B cell (primary cell): Measurements from ENCODE around the gene CHCHD3. TPM values are rescaled to one million over a fixed set of nuclear protein-coding genes. Genes with fewer than 3 reads are reported as not detected.

Experiments used
- ATAC-seq: fragments of 200-7000 bp; cut with Tn5 transposase; one replicate; pipeline ENCODE4 v1.10.0; 2021; ENCODE audit warnings: low read depth, mild to moderate bottlenecking, moderate number of reproducible peaks, moderate library complexity
- CTCF ChIA-PET: fragments of 350-600 bp; sonication (Branson Sonifier 250); formaldehyde crosslinking; loops from one replicate; lab custom pipeline; 2021; ENCODE audit warnings: antibody characterized with exemption, inconsistent platforms; lab: Charles Lee
- POLR2A ChIA-PET: fragments of 350-600 bp; sonication (Branson Sonifier 250); formaldehyde crosslinking; loops from one replicate; lab custom pipeline; 2021; ENCODE audit warnings: antibody characterized with exemption; lab: Charles Lee
- DNase-seq: peaks from one replicate; pipeline ENCODE4 v3.0.0; 2013
- H2AFZ ChIP-seq: 2 replicates; pipeline ENCODE4 v1.6.1; 2012; ENCODE audit warnings: mild to moderate bottlenecking, low read depth, low read length; ENCODE audit not compliant: insufficient read depth, poor library complexity, severe bottlenecking
- H3K27ac ChIP-seq, 2 donors: 1 replicate in 1 of 2; 2 replicates in 1 of 2; pipeline ENCODE4 v1.5.1; 2012 to 2013; ENCODE audit warnings: low read length in 2 of 2, mild to moderate bottlenecking in 2 of 2, moderate library complexity in 1 of 2
- H3K27me3 ChIP-seq, 4 experiments: fragments of 200-600 bp in 1 of 4; sonication (generic) in 1 of 4; replicated peaks in 1 of 4; 1 replicate in 2 of 4; 2 replicates in 2 of 4; pipeline versions ENCODE4 v1.6.1 to v1.7.0; 2013 to 2016; ENCODE audit warnings: low read length in 3 of 4, mild to moderate bottlenecking in 2 of 4, mixed read lengths in 1 of 4, moderate library complexity in 1 of 4; ENCODE audit not compliant: insufficient read depth in 4 of 4, control insufficient read depth in 3 of 4; ENCODE audit errors: control extremely low read depth in 1 of 4
- H3K36me3 ChIP-seq, 2 experiments: replicated peaks in 1 of 2; 1 replicate in 1 of 2; 2 replicates in 1 of 2; pipeline versions ENCODE4 v1.6.1 to v1.7.1; 2013; ENCODE audit warnings: low read length in 1 of 2; ENCODE audit not compliant: insufficient read depth in 2 of 2, control insufficient read depth in 1 of 2; ENCODE audit errors: control extremely low read depth in 1 of 2, extremely low read depth in 1 of 2
- H3K4me1 ChIP-seq, 2 donors: fragments of 200-600 bp in 1 of 2; sonication (generic) in 1 of 2; 1 replicate in 1 of 2; 2 replicates in 1 of 2; pipeline versions ENCODE4 v1.5.1 to v1.6.1; 2013 to 2017; ENCODE audit warnings: low read length in 2 of 2; ENCODE audit not compliant: control insufficient read depth in 2 of 2, insufficient read depth in 2 of 2
- H3K4me2 ChIP-seq: replicated peaks from 2 replicates; pipeline ENCODE3; 2012; ENCODE audit warnings: mild to moderate bottlenecking, low read depth, low read length; ENCODE audit not compliant: poor library complexity, severe bottlenecking
- H3K4me3 ChIP-seq, 5 experiments: fragments of 200-600 bp in 1 of 5; sonication (generic) in 1 of 5; 1 replicate in 3 of 5; 2 replicates in 2 of 5; pipeline versions ENCODE4 v1.5.1 to v1.7.0; 2011 to 2016; ENCODE audit warnings: low read length in 4 of 5, mild to moderate bottlenecking in 4 of 5, low read depth in 2 of 5, control low read depth in 1 of 5, moderate library complexity in 1 of 5; ENCODE audit not compliant: insufficient read depth in 1 of 5; ENCODE audit errors: control extremely low read depth in 1 of 5, extremely low read depth in 1 of 5
- H3K79me2 ChIP-seq: fragments of 200-600 bp; sonication (generic); one replicate; pipeline ENCODE4 v1.6.0; 2016; ENCODE audit warnings: low read length; ENCODE audit not compliant: control insufficient read depth, insufficient read depth
- H3K9ac ChIP-seq: fragments of 200-600 bp; sonication (generic); 2 replicates; pipeline ENCODE4 v1.6.1; 2017; ENCODE audit warnings: mild to moderate bottlenecking, low read length, moderate library complexity
- H3K9me3 ChIP-seq, 3 donors: one replicate each; pipeline versions ENCODE4 v1.6.1 to v1.7.1; 2013; ENCODE audit warnings: low read length in 2 of 3; ENCODE audit not compliant: control insufficient read depth in 2 of 3, insufficient read depth in 1 of 3; ENCODE audit errors: control extremely low read depth in 1 of 3
- H4K20me1 ChIP-seq: 2 replicates; pipeline ENCODE4 v1.6.0; 2012; ENCODE audit warnings: mild to moderate bottlenecking, low read length; ENCODE audit not compliant: insufficient read depth, control insufficient read depth, poor library complexity, severe bottlenecking
- H3K27ac Mint-ChIP-seq: one replicate; pipeline ENCODE4 v1.8.0; 2021; ENCODE audit warnings: mixed read lengths
- H3K27me3 Mint-ChIP-seq: one replicate; pipeline ENCODE4 v1.8.0; 2021; ENCODE audit warnings: mixed read lengths
- H3K4me1 Mint-ChIP-seq: one replicate; pipeline ENCODE4 v1.8.0; 2021; ENCODE audit warnings: mixed read lengths
- H3K4me3 Mint-ChIP-seq: one replicate; pipeline ENCODE4 v1.8.0; 2021; ENCODE audit warnings: mixed read lengths
- H3K9me3 Mint-ChIP-seq: one replicate; pipeline ENCODE4 v1.8.0; 2022; ENCODE audit warnings: mixed read lengths; ENCODE audit not compliant: insufficient read depth
- CTCF ChIP-seq: fragments of 200-600 bp; IDR thresholded peaks from one replicate; pipeline ENCODE4 v1.8.0; 2022; ENCODE audit warnings: antibody characterized with exemption, mild to moderate bottlenecking
- EZH2 ChIP-seq: IDR thresholded peaks from 2 replicates; pipeline ENCODE4 v1.6.1; 2012; ENCODE audit warnings: borderline replicate concordance, low read depth, mild to moderate bottlenecking, moderate library complexity, low read length; ENCODE audit not compliant: insufficient read depth, poor library complexity, severe bottlenecking
- WGBS: methylation state at CpG from one replicate; pipeline ENCODE4 v1.1.5; 2013; ENCODE audit warnings: missing lambda C conversion rate; ENCODE audit not compliant: insufficient coverage; 5-methylcytosine and 5-hydroxymethylcytosine counted together
- intact Hi-C: fragments of 100-400 bp; cut with micrococcal nuclease; formaldehyde crosslinking; loops from one replicate; pipeline ENCODE4 v1.10.0; 2022
- polyA plus RNA-seq: library from polyadenylated mRNA; depleted of rRNA; stranded (reverse); fragments of >200 nt; gene quantifications from 2 replicates; pipeline ENCODE4 v1.2.3, GENCODE V29; 2012
- total RNA-seq, 2 donors: library from RNA; stranded (reverse); fragments of 120-200 nt in 1 of 2; gene quantifications; 1 replicate in 1 of 2; 2 replicates in 1 of 2; pipeline versions ENCODE4 v1.2.3 to v1.2.4, GENCODE V29; 2013 to 2022

The CHCHD3 gene
- total and polyA plus RNA-seq, 2 donors (not counting 1 experiment from before 2014, with no cell fraction given) = 20.1 to 38.4 TPM

DNA sequence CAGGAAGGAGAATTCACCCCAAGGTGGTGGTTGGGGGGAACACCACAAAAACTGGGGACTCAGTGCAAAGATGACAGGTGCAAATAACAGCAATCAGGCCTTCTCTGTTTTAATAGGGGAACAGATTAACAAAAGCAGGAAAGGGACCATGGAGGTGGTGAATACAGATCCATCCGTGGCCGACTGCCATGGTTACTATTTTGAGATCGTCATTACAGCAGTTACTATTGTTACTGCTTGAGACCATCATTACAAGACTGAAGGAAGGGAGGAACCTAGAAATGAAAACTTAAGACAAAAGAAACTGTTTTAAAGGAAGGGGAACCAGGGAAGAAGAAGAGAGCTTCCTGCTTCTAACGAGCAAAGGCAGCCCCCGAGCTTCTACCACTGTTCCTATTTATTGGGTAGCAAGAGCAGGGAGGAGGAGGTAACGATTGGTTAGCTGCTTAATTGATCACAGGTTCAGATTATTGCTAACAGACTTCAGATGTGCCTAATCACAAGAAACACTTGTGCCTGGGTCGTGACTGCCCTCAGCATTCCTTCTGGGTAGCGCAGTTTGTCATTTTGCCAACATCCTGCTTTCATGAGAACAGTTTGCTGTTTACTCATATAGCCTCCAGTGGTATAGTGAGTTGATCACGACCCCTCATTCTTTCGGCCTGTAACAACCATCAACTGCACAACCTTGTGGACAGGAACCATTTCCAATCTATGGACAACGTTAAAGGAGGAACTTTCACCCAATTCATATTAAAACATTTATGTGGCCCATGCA lies 216.3 kb downstream of the CHCHD3 start:
- 96% methylated on average over 7 of the region's 11 CpGs for WGBS
- peaks cover 8 to 9% of the 10 kb centered on the region in 2 donors for H3K4me1 ChIP-seq
- no peak for DNase-seq
- no peaks in the 10 kb centered on the region for H3K79me2 ChIP-seq
- no peak for TF ChIP-seq CTCF
- TF ChIP-seq EZH2 = no peak
- Mint-ChIP-seq H3K27ac (no peak overlapping the region), H3K27me3 (no peaks in the 10 kb centered on the region), H3K9me3 (peaks cover 5% of the 10 kb centered on the region), H3K4me1 (peaks cover 18% of the 10 kb centered on the region), H3K4me3 (no peak overlapping the region)
- H3K4me3 ChIP-seq = no peak overlapping the region
- intact Hi-C loops = no loop called here
- ATAC-seq = no peak
- no peaks in the 10 kb centered on the region for H4K20me1 ChIP-seq
- no peak overlapping the region for H2AFZ ChIP-seq
- H3K4me2 ChIP-seq = no peak overlapping the region
- peaks cover 0 to 2% (median 0%) of the 10 kb centered on the region in 3 donors for H3K9me3 ChIP-seq
- no peaks in the 10 kb centered on the region for H3K27me3 ChIP-seq
- POLR2A ChIA-PET = no interaction called here
- H3K36me3 ChIP-seq = peaks cover 4 to 6% of the 10 kb centered on the region in 2 experiments
- no peak overlapping the region for H3K27ac ChIP-seq
- CTCF ChIA-PET = no interaction called here
- H3K9ac ChIP-seq = no peak overlapping the region

- intact Hi-C loops = no loop called here
- WGBS = 100% methylated on average over 1 of the region's 4 CpGs
- H3K27me3 ChIP-seq = no peaks in the 10 kb centered on the region
- no peak overlapping the region for H3K4me3 ChIP-seq
- H3K4me1 Mint-ChIP-seq = peaks cover 16% of the 10 kb centered on the region
- no peaks in the 10 kb centered on the region for H3K27me3 Mint-ChIP-seq
- H2AFZ ChIP-seq = no peak overlapping the region
- peaks cover 5% of the 10 kb centered on the region for H3K9me3 Mint-ChIP-seq
- DNase-seq (no peak), ATAC-seq (no peak)
- no peak overlapping the region for H3K27ac ChIP-seq
- H3K9ac ChIP-seq = no peak overlapping the region
- POLR2A ChIA-PET = no interaction called here
- CTCF ChIA-PET = no interaction called here
- peaks cover 4 to 6% of the 10 kb centered on the region in 2 experiments for H3K36me3 ChIP-seq
- no peak overlapping the region for H3K4me3 Mint-ChIP-seq
- H3K27ac Mint-ChIP-seq = no peak overlapping the region
- H3K9me3 ChIP-seq = peaks cover 0 to 2% (median 0%) of the 10 kb centered on the region in 3 donors
- H4K20me1 ChIP-seq = peaks cover 6% of the 10 kb centered on the region
- no peak for TF ChIP-seq CTCF
- no peak for TF ChIP-seq EZH2
- no peaks in the 10 kb centered on the region for H3K4me1 ChIP-seq
- no peak overlapping the region for H3K4me2 ChIP-seq
- H3K79me2 ChIP-seq = no peaks in the 10 kb centered on the region
Measured at GRCh38 chr7:132861940-132862554, 219.8 kb downstream of the CHCHD3 start.
